ENCODE data around the gene AIFM2. TPM values are rescaled to one million over a fixed set of nuclear protein-coding genes. Genes with fewer than 3 reads are reported as not detected.

Gene AIFM2
- total and polyA plus RNA-seq, 2 of the 13 experiments (the other 11 are each of a cell fraction or from before 2014, with no cell fraction given): 20.3 to 29.5 TPM

GRCh38 chr10:70145666-70146488 is 13.3 kb upstream of the AIFM2 start:
- peak overlapping the region; percentile 81 for H3K27ac ChIP-seq (ENCODE audit: extremely low read length, insufficient read depth, low read length)
- intact Hi-C loops (cut with micrococcal nuclease; ENCODE audit: unreplicated experiment): loop anchor here (1.0 kb wide), 4 partner anchors 14 to 218 kb away; partner anchors contain the start of gene AIFM2
- ChIA-PET POLR2A (interaction anchor here (0.6 to 4.3 kb wide), 30 partner anchors 8 to 260 kb away, joined by 3 to 109 read pairs (median 6); partner anchors contain the start of genes AIFM2, EIF4EBP2, PPA1 and SAR1A), CTCF (ENCODE audit: low intra/inter-chr PET ratio, low total read pairs) (interaction anchor here (1.1 to 1.9 kb wide), 3 partner anchors 14 to 60 kb away, joined by 5 to 18 read pairs (median 5); partner anchors contain the start of gene AIFM2)
- no peaks in the 10 kb centered on the region for H3K9me3 ChIP-seq (ENCODE audit: low read length)
- H3K9ac ChIP-seq (ENCODE audit: insufficient read depth, low read depth, low read length): peak overlapping the region; percentile 82
- FAIRE-seq (no peak), ATAC-seq (peak; percentile 79), DNase-seq (ENCODE audit: low spot score) (peak; percentile 41)
- peaks cover 10% of the 10 kb centered on the region for H3K79me2 ChIP-seq (ENCODE audit: insufficient read depth, low read length)
- WGBS (ENCODE audit: low lambda C conversion rate): no CpG with 5 or more reads among the region's 98 CpGs
- peak overlapping the region; percentile 81 for H3K4me2 ChIP-seq (ENCODE audit: low read depth, low read length)
- peaks cover 24% of the 10 kb centered on the region for H3K4me1 ChIP-seq (ENCODE audit: insufficient read depth, low read length)
- H3K4me3 ChIP-seq (replicated peaks in 1 of 3; ENCODE audit: insufficient read depth in 1 of 3, low read depth in 2 of 3, low read length in 3 of 3): peak overlapping the region; percentile 66 to 92 (median 77)
- no peak overlapping the region for H2AFZ ChIP-seq (ENCODE audit: low read length)
- BruUV-seq (replicated peaks): TSS peak; percentile 29
- no peaks in the 10 kb centered on the region for H3K27me3 ChIP-seq (ENCODE audit: control insufficient read depth in 1 of 2, insufficient read depth in 2 of 2, low read length in 2 of 2)
- peaks cover under 1 to 21% of the 10 kb centered on the region in 2 experiments; a peak in 2 of 5 replicates for H3K36me3 ChIP-seq (replicated peaks in 1 of 2; ENCODE audit: control insufficient read depth in 1 of 2, insufficient read depth in 2 of 2, low read length in 2 of 2)
- in situ Hi-C loops (cut with HindIII; ENCODE audit: extremely low pct_ligation_motif_present, low pct_unique_long_range_greater_than_20kb): no loop called here
- H4K20me1 ChIP-seq (ENCODE audit: insufficient read depth, low read length): no peaks in the 10 kb centered on the region
- TF ChIP-seq KLF11 (CRISPR knock-in tag; IDR thresholded peaks at IDR 0.05) (0 out of 2 replicates have a peak, but pooled peaks have one; percentile 31), ZNF670 (CRISPR knock-in tag; IDR thresholded peaks at IDR 0.05; ENCODE audit: borderline replicate concordance) (no peak), POLR2A (IDR thresholded peaks at IDR 0.05; ENCODE audit: insufficient read depth in 1 of 2, low read depth in 2 of 2, low read length in 2 of 2) (peak; percentile 18 to 64; a peak in 1 of 4 replicates), DMTF1 (CRISPR knock-in tag; IDR thresholded peaks at IDR 0.05) (no peak), ZNF335 (CRISPR knock-in tag; IDR thresholded peaks at IDR 0.05) (no peak), SKIL (CRISPR knock-in tag; IDR thresholded peaks at IDR 0.05; ENCODE audit: borderline replicate concordance) (peak; percentile 25; the same call in 1 of the 2 replicates), ADNP (CRISPR knock-in tag; IDR thresholded peaks at IDR 0.05) (peak; percentile 5; the same call in 1 of the 2 replicates), ZFAT (CRISPR knock-in tag; conservative IDR thresholded peaks at IDR 0.05) (no peak), ZNF296 (CRISPR knock-in tag; conservative IDR thresholded peaks at IDR 0.05) (no peak), ZNF792 (CRISPR knock-in tag; IDR thresholded peaks at IDR 0.05) (peak; percentile 43; the same call in 1 of the 2 replicates), ZNF205 (CRISPR knock-in tag; IDR thresholded peaks at IDR 0.05) (peak; percentile 57; the same call in 1 of the 2 replicates)
- TF ChIP-seq, protein P1, sequence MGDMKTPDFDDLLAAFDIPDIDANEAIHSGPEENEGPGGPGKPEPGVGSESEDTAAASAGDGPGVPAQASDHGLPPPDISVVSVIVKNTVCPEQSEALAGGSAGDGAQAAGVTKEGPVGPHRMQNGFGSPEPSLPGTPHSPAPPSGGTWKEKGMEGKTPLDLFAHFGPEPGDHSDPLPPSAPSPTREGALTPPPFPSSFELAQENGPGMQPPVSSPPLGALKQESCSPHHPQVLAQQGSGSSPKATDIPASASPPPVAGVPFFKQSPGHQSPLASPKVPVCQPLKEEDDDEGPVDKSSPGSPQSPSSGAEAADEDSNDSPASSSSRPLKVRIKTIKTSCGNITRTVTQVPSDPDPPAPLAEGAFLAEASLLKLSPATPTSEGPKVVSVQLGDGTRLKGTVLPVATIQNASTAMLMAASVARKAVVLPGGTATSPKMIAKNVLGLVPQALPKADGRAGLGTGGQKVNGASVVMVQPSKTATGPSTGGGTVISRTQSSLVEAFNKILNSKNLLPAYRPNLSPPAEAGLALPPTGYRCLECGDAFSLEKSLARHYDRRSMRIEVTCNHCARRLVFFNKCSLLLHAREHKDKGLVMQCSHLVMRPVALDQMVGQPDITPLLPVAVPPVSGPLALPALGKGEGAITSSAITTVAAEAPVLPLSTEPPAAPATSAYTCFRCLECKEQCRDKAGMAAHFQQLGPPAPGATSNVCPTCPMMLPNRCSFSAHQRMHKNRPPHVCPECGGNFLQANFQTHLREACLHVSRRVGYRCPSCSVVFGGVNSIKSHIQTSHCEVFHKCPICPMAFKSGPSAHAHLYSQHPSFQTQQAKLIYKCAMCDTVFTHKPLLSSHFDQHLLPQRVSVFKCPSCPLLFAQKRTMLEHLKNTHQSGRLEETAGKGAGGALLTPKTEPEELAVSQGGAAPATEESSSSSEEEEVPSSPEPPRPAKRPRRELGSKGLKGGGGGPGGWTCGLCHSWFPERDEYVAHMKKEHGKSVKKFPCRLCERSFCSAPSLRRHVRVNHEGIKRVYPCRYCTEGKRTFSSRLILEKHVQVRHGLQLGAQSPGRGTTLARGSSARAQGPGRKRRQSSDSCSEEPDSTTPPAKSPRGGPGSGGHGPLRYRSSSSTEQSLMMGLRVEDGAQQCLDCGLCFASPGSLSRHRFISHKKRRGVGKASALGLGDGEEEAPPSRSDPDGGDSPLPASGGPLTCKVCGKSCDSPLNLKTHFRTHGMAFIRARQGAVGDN (CRISPR knock-in tag; IDR thresholded peaks at IDR 0.05): peak; percentile 93
- TF ChIP-seq, protein P2, sequence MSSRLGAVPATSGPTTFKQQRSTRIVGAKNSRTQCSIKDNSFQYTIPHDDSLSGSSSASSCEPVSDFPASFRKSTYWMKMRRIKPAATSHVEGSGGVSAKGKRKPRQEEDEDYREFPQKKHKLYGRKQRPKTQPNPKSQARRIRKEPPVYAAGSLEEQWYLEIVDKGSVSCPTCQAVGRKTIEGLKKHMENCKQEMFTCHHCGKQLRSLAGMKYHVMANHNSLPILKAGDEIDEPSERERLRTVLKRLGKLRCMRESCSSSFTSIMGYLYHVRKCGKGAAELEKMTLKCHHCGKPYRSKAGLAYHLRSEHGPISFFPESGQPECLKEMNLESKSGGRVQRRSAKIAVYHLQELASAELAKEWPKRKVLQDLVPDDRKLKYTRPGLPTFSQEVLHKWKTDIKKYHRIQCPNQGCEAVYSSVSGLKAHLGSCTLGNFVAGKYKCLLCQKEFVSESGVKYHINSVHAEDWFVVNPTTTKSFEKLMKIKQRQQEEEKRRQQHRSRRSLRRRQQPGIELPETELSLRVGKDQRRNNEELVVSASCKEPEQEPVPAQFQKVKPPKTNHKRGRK (CRISPR knock-in tag; IDR thresholded peaks at IDR 0.05): no peak

All from HepG2 (cell line).